H54 (cell line): ENCODE data around the gene ETV2.

Source experiments
- DNase-seq: peaks from one replicate; pipeline ENCODE4 v3.0.0; 2011; ENCODE audit warnings: low spot score, mixed read lengths; ENCODE audit not compliant: insufficient read length
- FAIRE-seq: peaks from 3 replicates; lab custom pipeline; 2011; peaks lifted over from hg19 to GRCh38; lab: Jason Lieb, UNC
- POLR2A ChIP-seq: IDR thresholded peaks from 2 replicates; pipeline ENCODE4 v1.6.1; 2011; ENCODE audit warnings: low read depth, mild to moderate bottlenecking, low read length

Gene ETV2

GRCh38 chr19:35692010-35692409, 50.5 kb downstream of the ETV2 start:
- no peak for TF ChIP-seq POLR2A
- DNase-seq (no peak), FAIRE-seq (no peak)

GRCh38 chr19:35693422-35693821, 51.9 kb downstream of the ETV2 start:
- no peak for TF ChIP-seq POLR2A
- no peak for DNase-seq
- FAIRE-seq: no peak

- FAIRE-seq (peak; percentile 92), DNase-seq (peak; percentile 93)
- no peak for TF ChIP-seq POLR2A
Measured at GRCh38 chr19:35693835-35694599, 52.5 kb downstream of the ETV2 start.
